Measurements from ENCODE around the gene GOLGA6L2. TPM values are rescaled to one million over a fixed set of nuclear protein-coding genes. Genes with fewer than 3 reads are reported as not detected.

The GOLGA6L2 gene, protein sequence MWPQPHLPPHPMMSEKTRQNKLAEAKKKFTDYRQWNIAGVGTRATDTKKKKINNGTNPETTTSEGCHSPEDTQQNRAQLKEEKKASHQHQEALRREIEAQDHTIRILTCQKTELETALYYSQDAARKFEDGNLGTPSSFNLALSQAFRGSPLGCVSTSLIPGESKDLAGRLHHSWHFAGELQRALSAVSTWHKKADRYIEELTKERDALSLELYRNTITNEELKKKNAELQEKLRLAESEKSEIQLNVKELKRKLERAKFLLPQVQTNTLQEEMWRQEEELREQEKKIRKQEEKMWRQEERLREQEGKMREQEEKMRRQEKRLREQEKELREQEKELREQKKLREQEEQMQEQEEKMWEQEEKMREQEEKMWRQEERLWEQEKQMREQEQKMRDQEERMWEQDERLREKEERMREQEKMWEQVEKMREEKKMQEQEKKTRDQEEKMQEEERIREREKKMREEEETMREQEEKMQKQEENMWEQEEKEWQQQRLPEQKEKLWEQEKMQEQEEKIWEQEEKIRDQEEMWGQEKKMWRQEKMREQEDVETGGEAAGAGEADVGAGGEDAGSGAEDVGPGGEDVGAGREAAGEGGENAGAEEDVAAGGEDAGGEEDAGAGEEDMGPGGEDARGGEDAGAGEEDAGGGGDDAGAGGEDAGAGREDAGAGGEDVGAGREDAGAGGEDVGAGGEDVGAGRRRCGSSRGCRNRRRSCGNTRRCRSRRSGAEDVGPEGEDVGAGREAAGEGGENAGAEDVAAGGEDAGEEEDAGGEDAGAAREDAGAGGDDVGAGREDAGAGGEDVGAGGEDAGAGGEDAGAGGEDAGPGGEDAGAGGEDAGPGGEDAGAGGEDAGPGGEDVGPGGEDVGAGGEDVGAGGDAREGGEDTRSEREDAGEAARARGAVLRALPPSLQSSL
- not detected for total RNA-seq

DNA sequence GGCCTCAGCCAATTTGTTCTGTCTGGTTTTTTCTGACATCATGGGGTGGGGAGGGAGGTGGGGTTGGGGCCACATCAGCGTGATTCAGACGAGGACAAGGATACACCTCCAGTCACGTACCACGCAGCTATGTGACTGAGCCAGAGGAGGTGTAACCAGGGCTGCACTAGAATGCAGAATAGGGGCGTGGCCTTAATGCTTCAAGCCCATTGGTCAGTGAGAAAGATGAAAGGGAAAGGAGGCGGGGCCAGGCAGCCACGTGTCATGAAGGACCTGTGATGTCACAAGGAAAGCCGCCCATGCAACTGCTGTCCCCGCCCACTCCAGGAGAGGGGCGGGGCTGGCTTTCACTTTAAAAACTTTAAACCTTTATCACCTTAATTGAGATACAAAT lies at the start of gene GOLGA6L2:
Gene GOLGA6L2 (minus strand): TSS at position 137 of the 394 bp plus-strand sequence. CDS start 62 bp downstream, at position 75.
- DNase-seq = no peak
- TF ChIP-seq, protein P1, sequence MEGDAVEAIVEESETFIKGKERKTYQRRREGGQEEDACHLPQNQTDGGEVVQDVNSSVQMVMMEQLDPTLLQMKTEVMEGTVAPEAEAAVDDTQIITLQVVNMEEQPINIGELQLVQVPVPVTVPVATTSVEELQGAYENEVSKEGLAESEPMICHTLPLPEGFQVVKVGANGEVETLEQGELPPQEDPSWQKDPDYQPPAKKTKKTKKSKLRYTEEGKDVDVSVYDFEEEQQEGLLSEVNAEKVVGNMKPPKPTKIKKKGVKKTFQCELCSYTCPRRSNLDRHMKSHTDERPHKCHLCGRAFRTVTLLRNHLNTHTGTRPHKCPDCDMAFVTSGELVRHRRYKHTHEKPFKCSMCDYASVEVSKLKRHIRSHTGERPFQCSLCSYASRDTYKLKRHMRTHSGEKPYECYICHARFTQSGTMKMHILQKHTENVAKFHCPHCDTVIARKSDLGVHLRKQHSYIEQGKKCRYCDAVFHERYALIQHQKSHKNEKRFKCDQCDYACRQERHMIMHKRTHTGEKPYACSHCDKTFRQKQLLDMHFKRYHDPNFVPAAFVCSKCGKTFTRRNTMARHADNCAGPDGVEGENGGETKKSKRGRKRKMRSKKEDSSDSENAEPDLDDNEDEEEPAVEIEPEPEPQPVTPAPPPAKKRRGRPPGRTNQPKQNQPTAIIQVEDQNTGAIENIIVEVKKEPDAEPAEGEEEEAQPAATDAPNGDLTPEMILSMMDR (IDR thresholded peaks at IDR 0.05) = no peak
- no peak for TF ChIP-seq POLR2A (IDR thresholded peaks at IDR 0.05)

DNA sequence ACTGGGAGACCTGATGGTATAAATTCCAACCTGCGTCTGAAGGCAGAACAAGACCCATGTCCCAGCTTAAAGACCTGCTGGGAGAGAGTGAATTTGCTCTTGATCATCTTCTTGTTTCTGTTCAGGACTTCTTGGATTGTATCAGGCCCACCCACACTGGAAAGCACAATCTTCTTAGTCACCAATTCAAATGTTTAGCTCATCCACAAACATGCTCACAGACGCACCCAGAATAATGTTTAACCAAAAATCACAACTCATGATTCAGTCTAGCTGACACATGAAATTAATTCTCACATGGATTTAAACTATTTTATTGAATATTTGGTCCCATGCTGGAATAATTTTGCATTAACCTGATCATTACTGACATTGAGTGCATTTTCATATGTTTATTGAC lies 37.8 kb upstream of the GOLGA6L2 start:
- TF ChIP-seq, protein P1 (IDR thresholded peaks at IDR 0.05) = no peak
- no peak for TF ChIP-seq POLR2A (IDR thresholded peaks at IDR 0.05)

More for the DNA sequence above, at the start of gene GOLGA6L2:
- no peaks in the 10 kb centered on the region for H3K9me3 ChIP-seq
- H3K36me3 ChIP-seq = no peaks in the 10 kb centered on the region
- no peaks in the 10 kb centered on the region for H3K4me1 ChIP-seq
- no peak within 1 kb of the TSS for H3K27ac ChIP-seq
- H3K27me3 ChIP-seq = no peaks in the 10 kb centered on the region
- H3K4me3 ChIP-seq = no peak within 1 kb of the TSS

DNA sequence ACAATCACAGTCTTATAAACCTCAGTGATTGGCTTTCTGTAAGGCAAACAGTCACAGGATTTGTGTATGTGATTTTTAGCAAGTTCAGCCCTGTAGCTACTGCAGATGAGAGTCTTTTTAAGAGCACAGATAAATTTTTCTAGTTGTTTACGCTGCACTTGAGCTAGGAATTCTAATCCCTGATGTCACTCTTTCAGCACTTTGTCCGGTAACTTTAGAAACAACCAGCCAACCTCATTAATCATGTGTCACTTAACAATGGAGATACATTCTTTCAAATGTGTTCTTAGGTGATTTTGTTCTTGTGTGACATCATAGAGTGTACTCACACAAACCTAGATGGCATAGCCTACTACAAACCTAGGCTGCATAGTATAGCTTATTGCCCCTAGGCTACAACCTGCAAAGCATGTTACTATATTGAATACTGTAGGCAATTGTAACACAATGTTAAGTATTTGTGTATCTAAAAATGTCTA lies 36.8 kb upstream of the GOLGA6L2 start:
- DNase-seq = no peak

More for the DNA sequence above, 37.8 kb upstream of the GOLGA6L2 start:
- H3K27ac ChIP-seq = no peak overlapping the region
- no peaks in the 10 kb centered on the region for H3K4me1 ChIP-seq
- no peak overlapping the region for H3K4me3 ChIP-seq
- H3K36me3 ChIP-seq = no peaks in the 10 kb centered on the region
- no peaks in the 10 kb centered on the region for H3K27me3 ChIP-seq
- no peak for DNase-seq
- H3K9me3 ChIP-seq = no peaks in the 10 kb centered on the region

DNA sequence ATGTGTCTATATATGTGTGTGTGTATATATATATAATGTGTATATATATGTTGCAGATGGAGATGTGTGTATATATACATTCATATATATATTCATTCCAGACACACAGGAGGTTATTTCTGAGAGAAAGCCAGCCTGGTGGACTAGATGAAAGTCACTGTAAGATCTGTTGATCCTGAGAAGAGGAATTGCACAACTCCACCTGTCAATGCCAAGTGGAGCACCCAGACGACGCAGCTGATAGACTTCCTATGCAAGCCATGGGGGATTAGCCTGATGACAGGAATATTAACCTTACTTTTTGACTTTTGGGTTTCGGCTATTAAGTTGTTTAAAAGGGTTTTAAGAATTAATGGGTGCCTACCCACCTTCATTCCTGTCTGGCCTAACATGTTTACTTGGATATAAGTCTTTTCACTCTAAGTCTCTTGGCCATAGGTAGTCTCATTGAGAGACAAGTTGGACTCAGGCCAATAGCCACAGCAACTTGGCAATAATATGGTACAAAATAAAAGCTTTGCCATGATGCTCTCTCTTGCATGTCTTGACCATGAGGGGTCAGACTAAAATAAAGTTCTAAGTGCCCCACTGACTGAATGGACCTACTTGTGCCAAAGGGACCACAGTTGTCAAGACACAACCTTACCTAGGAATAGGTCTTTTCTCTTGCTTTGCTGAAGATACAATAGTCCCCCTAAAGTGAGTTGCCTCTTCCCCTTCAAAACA lies 35.9 kb upstream of the GOLGA6L2 start:
- no peaks in the 10 kb centered on the region for H3K27me3 ChIP-seq
- no peaks in the 10 kb centered on the region for H3K9me3 ChIP-seq
- TF ChIP-seq POLR2A (IDR thresholded peaks at IDR 0.05) = no peak
- TF ChIP-seq, protein P1 (IDR thresholded peaks at IDR 0.05) = no peak
- no peak overlapping the region for H3K4me3 ChIP-seq
- no peak overlapping the region for H3K27ac ChIP-seq
- no peaks in the 10 kb centered on the region for H3K36me3 ChIP-seq
- no peaks in the 10 kb centered on the region for H3K4me1 ChIP-seq
- no peak for DNase-seq

More for the DNA sequence above, 36.8 kb upstream of the GOLGA6L2 start:
- H3K27me3 ChIP-seq = no peaks in the 10 kb centered on the region
- no peaks in the 10 kb centered on the region for H3K36me3 ChIP-seq
- no peak overlapping the region for H3K27ac ChIP-seq
- H3K4me1 ChIP-seq = no peaks in the 10 kb centered on the region
- no peak overlapping the region for H3K4me3 ChIP-seq
- no peak for TF ChIP-seq POLR2A (IDR thresholded peaks at IDR 0.05)
- TF ChIP-seq, protein P1 (IDR thresholded peaks at IDR 0.05) = no peak
- H3K9me3 ChIP-seq = no peaks in the 10 kb centered on the region

DNA sequence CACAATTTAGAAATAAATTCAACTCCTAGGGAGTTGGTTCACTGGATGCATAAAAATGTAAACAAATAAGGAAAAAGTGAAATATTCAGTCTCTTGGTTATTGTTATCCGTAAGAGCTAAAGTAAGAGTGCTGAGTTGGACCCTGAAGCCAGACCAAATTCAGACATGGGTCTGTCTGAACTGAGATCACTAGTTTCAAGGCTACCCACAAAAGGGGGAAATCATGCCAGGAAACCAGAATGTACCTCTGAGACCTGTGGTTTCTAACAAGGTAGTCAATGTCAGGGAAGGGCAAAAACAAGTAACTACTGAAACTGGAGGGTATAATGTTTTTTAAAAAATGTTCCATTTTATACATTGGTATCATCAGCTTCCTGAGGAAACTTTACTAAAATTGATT lies 35.2 kb upstream of the GOLGA6L2 start:
- H3K4me3 ChIP-seq = no peak overlapping the region
- no peak overlapping the region for H3K27ac ChIP-seq
- no peaks in the 10 kb centered on the region for H3K9me3 ChIP-seq
- H3K27me3 ChIP-seq = no peaks in the 10 kb centered on the region
- no peaks in the 10 kb centered on the region for H3K36me3 ChIP-seq
- H3K4me1 ChIP-seq = no peaks in the 10 kb centered on the region
- no peak for TF ChIP-seq POLR2A (IDR thresholded peaks at IDR 0.05)
- TF ChIP-seq, protein P1 (IDR thresholded peaks at IDR 0.05) = no peak
- DNase-seq = no peak
